Endothelial cell of umbilical vein (primary cell): ENCODE data around the gene AFTPH. TPM values are rescaled to one million over a fixed set of nuclear protein-coding genes. Genes with fewer than 3 reads are reported as not detected.

Source experiments
- BruUV-seq: library from RNA; stranded (reverse); fragments of 400-500 nt; replicated peaks from 2 replicates; lab custom pipeline; 2021; lab: Mats Ljungman, UMichigan
- CTCF ChIA-PET: fragments of 300-600, 350-600 bp; sonication (Branson Sonifier 250); formaldehyde crosslinking; loops from one replicate; lab custom pipeline; 2021; ENCODE audit warnings: antibody characterized with exemption, inconsistent platforms; lab: Charles Lee
- POLR2A ChIA-PET: fragments of 300-600, 350-600 bp; sonication (Branson Sonifier 250); formaldehyde crosslinking; loops from one replicate; lab custom pipeline; 2021; ENCODE audit warnings: antibody characterized with exemption, inconsistent platforms; lab: Charles Lee
- DNase-seq: peaks from one replicate; pipeline ENCODE4 v3.0.0-alpha.2; 2011; ENCODE audit warnings: low read depth, low spot score
- FAIRE-seq: peaks from 2 replicates; lab custom pipeline; 2011; peaks lifted over from hg19 to GRCh38; lab: Jason Lieb, UNC
- H2AFZ ChIP-seq: 2 replicates; pipeline ENCODE4 v1.6.0; 2012; ENCODE audit warnings: low read depth, low read length, control low read depth, inconsistent platforms
- H3K27ac ChIP-seq: 2 replicates; pipeline ENCODE4 v1.5.1; 2011; ENCODE audit warnings: low read depth, mild to moderate bottlenecking, control low read depth, low read length, moderate library complexity; ENCODE audit not compliant: insufficient read depth
- H3K27me3 ChIP-seq, 2 experiments: 2 replicates each; pipeline versions ENCODE4 v1.6.0 to v1.6.1; 2011; ENCODE audit warnings: low read length in 2 of 2, mixed read lengths in 1 of 2; ENCODE audit not compliant: control insufficient read depth in 2 of 2, insufficient read depth in 2 of 2
- H3K36me3 ChIP-seq, 2 experiments: 2 replicates in 1 of 2; 3 replicates in 1 of 2; pipeline ENCODE4 v1.5.1; 2011; ENCODE audit warnings: low read length in 2 of 2, mild to moderate bottlenecking in 1 of 2, moderate library complexity in 1 of 2; ENCODE audit not compliant: control insufficient read depth in 2 of 2, insufficient read depth in 2 of 2; ENCODE audit errors: extremely low read depth in 1 of 2
- H3K4me1 ChIP-seq: 3 replicates; pipeline ENCODE4 v1.5.1; 2011; ENCODE audit warnings: mild to moderate bottlenecking, low read length; ENCODE audit not compliant: control insufficient read depth, insufficient read depth; ENCODE audit errors: extremely low read depth
- H3K4me2 ChIP-seq: 2 replicates; pipeline ENCODE4 v1.6.1; 2011; ENCODE audit warnings: low read length, control low read depth, mixed read lengths; ENCODE audit not compliant: insufficient read depth
- H3K4me3 ChIP-seq, 3 experiments: fragments of 200-600 bp in 1 of 3; sonication (generic), shearing (Covaris generic) in 1 of 3; replicated peaks in 1 of 3; 2 replicates each; pipeline ENCODE4 v1.5.1; 2011 to 2016; ENCODE audit warnings: control low read depth in 3 of 3, low read length in 3 of 3, mild to moderate bottlenecking in 2 of 3, inconsistent platforms in 1 of 3, low read depth in 1 of 3, moderate library complexity in 1 of 3; ENCODE audit not compliant: insufficient read depth in 1 of 3
- H3K79me2 ChIP-seq: 2 replicates; pipeline ENCODE4 v1.6.0; 2012; ENCODE audit warnings: low read length, inconsistent platforms; ENCODE audit not compliant: control insufficient read depth, insufficient read depth
- H3K9ac ChIP-seq: replicated peaks from 2 replicates; pipeline ENCODE3; 2011; ENCODE audit warnings: low read length, control low read depth; ENCODE audit not compliant: insufficient read depth; ENCODE audit errors: extremely low read depth
- H3K9me1 ChIP-seq: replicated peaks from 3 replicates; pipeline ENCODE4 v1.6.0; 2011; ENCODE audit warnings: mild to moderate bottlenecking, low read length; ENCODE audit not compliant: control insufficient read depth, insufficient read depth; ENCODE audit errors: extremely low read depth
- H3K9me3 ChIP-seq: replicated peaks from 2 replicates; pipeline ENCODE4 v1.5.1; 2012; ENCODE audit warnings: low read length, inconsistent platforms; ENCODE audit not compliant: control insufficient read depth, insufficient read depth
- H4K20me1 ChIP-seq: replicated peaks from 2 replicates; pipeline ENCODE3; 2011; ENCODE audit warnings: mild to moderate bottlenecking, low read length; ENCODE audit not compliant: control insufficient read depth, insufficient read depth; ENCODE audit errors: extremely low read depth
- FOS ChIP-seq: IDR thresholded peaks from 2 replicates; pipeline ENCODE4 v1.6.1; 2011; ENCODE audit warnings: mild to moderate bottlenecking, low read length, moderate library complexity, borderline replicate concordance; ENCODE audit not compliant: insufficient read depth
- MYC ChIP-seq: IDR thresholded peaks from one replicate; pipeline ENCODE4 v1.6.1; 2011; ENCODE audit warnings: mild to moderate bottlenecking, low read depth, low read length
- POLR2A ChIP-seq: IDR thresholded peaks from 2 replicates; pipeline ENCODE4 v1.6.1; 2012; ENCODE audit warnings: low read depth, mild to moderate bottlenecking, control low read depth, low read length
- dilution Hi-C: fragments of 300-500 bp; cut with MboI; formaldehyde crosslinking; loops from one replicate; pipeline ENCODE4 v1.15.0; 2019; ENCODE audit warnings: low sequenced_read_pairs; ENCODE audit not compliant: extremely low pct_ligation_motif_present
- intact Hi-C: fragments of 100-400 bp; cut with micrococcal nuclease; formaldehyde crosslinking; loops from one replicate; pipeline ENCODE4 v1.10.0; 2022
- polyA plus RNA-seq, 4 experiments: library from polyadenylated mRNA; depleted of rRNA in 3 of 4; stranded (reverse) in 3 of 4; unstranded in 1 of 4; fragments of >200 nt; gene quantifications; 2 replicates each; pipeline versions ENCODE4 v1.2.1 to v1.2.3, GENCODE V29; 2011 to 2012; ENCODE audit warnings: missing spikeins in 1 of 4
- total RNA-seq: library from RNA; stranded (reverse); gene quantifications from 2 replicates; pipeline ENCODE4 v1.2.3, GENCODE V29; 2021
- TF ChIP-seq, protein P1 (sequence below), 2 donors: IDR thresholded peaks; 1 replicate in 1 of 2; 2 replicates in 1 of 2; pipeline ENCODE4 v1.5.1; 2011; ENCODE audit warnings: low read length in 2 of 2, mild to moderate bottlenecking in 2 of 2, moderate library complexity in 2 of 2, control low read depth in 1 of 2, inconsistent platforms in 1 of 2, low read depth in 1 of 2; ENCODE audit not compliant: insufficient read depth in 1 of 2; ENCODE audit errors: extremely low read depth in 1 of 2

The AFTPH gene
- total and polyA plus RNA-seq, 2 donors (not counting 3 experiments of a cell fraction or from before 2014, with no cell fraction given): 6.9 to 15.3 TPM

DNA sequence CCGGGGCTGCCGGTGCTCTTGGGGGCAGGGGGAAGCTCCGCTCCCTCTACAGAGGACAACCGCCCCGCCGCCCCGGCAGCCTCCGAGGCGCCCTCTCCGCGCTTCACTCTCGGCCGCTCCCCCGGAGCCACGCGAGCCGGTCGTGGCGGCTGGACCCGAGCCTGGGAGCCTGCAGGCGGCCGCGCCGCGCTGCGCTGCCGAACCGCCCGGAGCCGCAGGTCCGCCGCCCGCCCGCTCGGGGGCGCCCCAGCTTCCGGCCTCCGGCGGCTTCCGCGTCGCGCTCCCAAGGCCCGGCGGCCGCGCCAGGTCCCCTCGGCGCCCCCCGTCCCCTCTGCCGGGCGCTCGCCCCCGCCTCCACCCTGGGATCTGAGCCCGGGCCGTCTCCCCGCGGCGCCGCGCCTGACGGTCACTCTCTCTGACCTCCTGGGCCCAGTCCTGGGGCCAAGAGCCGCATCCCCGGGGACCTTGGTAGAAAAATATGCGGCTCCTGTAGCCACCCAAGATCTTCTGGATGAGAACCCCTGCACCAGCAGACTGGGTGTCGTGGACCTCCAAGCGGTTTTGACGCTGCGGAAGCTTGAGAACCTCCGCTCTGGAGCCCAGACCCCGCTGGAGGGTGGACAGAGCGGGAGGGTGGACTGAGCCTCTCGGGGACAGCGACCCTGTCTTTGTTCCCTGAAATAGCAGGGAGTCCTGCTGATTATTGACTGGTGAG is 85.3 kb downstream of the AFTPH start:
- peak overlapping the region; percentile 7 for H3K9ac ChIP-seq
- CTCF ChIA-PET: interaction anchor here (0.6 to 4.9 kb wide), 14 partner anchors 9 to 244 kb away, joined by 3 to 18 read pairs (median 6); no protein-coding TSS in a partner anchor

More for the DNA sequence above, 85.3 kb downstream of the AFTPH start:
- Histone ChIP-seq H3K9me1 (no peaks in the 10 kb centered on the region), H2AFZ (peak overlapping the region; percentile 59), H3K36me3 (no peaks in the 10 kb centered on the region), H3K4me3 (peak overlapping the region in 2 of 3 experiments; percentile 30 to 39), H4K20me1 (no peaks in the 10 kb centered on the region), H3K4me1 (no peaks in the 10 kb centered on the region), H3K4me2 (peak overlapping the region; percentile 49), H3K27ac (no peak overlapping the region), H3K79me2 (no peaks in the 10 kb centered on the region), H3K27me3 (peaks cover 0 to 2% of the 10 kb centered on the region in 2 experiments), H3K9me3 (no peaks in the 10 kb centered on the region)
- POLR2A ChIA-PET: no interaction called here
- no TSS peak for BruUV-seq
- TF ChIP-seq POLR2A: no peak
- no peak for TF ChIP-seq FOS
- TF ChIP-seq, protein P1, sequence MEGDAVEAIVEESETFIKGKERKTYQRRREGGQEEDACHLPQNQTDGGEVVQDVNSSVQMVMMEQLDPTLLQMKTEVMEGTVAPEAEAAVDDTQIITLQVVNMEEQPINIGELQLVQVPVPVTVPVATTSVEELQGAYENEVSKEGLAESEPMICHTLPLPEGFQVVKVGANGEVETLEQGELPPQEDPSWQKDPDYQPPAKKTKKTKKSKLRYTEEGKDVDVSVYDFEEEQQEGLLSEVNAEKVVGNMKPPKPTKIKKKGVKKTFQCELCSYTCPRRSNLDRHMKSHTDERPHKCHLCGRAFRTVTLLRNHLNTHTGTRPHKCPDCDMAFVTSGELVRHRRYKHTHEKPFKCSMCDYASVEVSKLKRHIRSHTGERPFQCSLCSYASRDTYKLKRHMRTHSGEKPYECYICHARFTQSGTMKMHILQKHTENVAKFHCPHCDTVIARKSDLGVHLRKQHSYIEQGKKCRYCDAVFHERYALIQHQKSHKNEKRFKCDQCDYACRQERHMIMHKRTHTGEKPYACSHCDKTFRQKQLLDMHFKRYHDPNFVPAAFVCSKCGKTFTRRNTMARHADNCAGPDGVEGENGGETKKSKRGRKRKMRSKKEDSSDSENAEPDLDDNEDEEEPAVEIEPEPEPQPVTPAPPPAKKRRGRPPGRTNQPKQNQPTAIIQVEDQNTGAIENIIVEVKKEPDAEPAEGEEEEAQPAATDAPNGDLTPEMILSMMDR (IDR thresholded peaks at IDR 0.05; ENCODE audit: extremely low read depth in 1 of 2, insufficient read depth in 1 of 2, low read depth in 1 of 2, low read length in 2 of 2): peak; percentile 14 to 49
- TF ChIP-seq MYC: no peak
- FAIRE-seq (peak; percentile 18), DNase-seq (peak; percentile 31)
- dilution Hi-C loops: no loop called here
- intact Hi-C loops: loop anchor here (2.0 kb wide), 1 partner anchor 35 kb away; no protein-coding TSS in a partner anchor
